CD4-positive, alpha-beta T cell treated with Interleukin-6 at 100 ng/mL for 8 hours (primary cell): ENCODE measurements around the gene DNASE1L1.

Experiments
- DNase-seq: peaks from one replicate; pipeline ENCODE4 v3.0.0-alpha.2; 2020; ENCODE audit warnings: mixed read lengths, low spot score

The DNASE1L1 gene

GRCh38 chrX:154382483-154383069, 26.5 kb downstream of the DNASE1L1 start:
- no peak for DNase-seq

GRCh38 chrX:154381271-154381670, 27.8 kb downstream of the DNASE1L1 start:
- no peak for DNase-seq

- DNase-seq, result no peak
Measured at GRCh38 chrX:154380787-154381186, 28.3 kb downstream of the DNASE1L1 start.

GRCh38 chrX:154380153-154380552, 28.9 kb downstream of the DNASE1L1 start:
- no peak for DNase-seq

- DNase-seq, result no peak
Measured at GRCh38 chrX:154379569-154379951, 29.5 kb downstream of the DNASE1L1 start.

GRCh38 chrX:154378799-154379568, 30.1 kb downstream of the DNASE1L1 start, which contains the start of gene EMD:
Gene EMD, plus strand, starts transcription at chrX:154379295. Its CDS starts 190 bp downstream, at chrX:154379485.
- peak; percentile 98 for DNase-seq

- DNase-seq, result no peak
Measured at GRCh38 chrX:154378059-154378798, 30.8 kb downstream of the DNASE1L1 start.

- DNase-seq, result no peak
Measured at GRCh38 chrX:154376774-154377173, 32.3 kb downstream of the DNASE1L1 start.

- no peak for DNase-seq
Measured at GRCh38 chrX:154375156-154375504, 33.9 kb downstream of the DNASE1L1 start.

- no peak for DNase-seq
Measured at GRCh38 chrX:154374313-154375155, 34.5 kb downstream of the DNASE1L1 start, which contains the start of gene FLNA. Gene FLNA, minus strand, starts transcription at chrX:154374634. Its CDS starts 3,389 bp downstream, at chrX:154371245.

GRCh38 chrX:154373340-154374306, 35.4 kb downstream of the DNASE1L1 start:
- DNase-seq, result no peak

- no peak for DNase-seq
Measured at GRCh38 chrX:154372612-154373022, 36.4 kb downstream of the DNASE1L1 start.

- DNase-seq, result no peak
Measured at GRCh38 chrX:154371789-154372300, 37.2 kb downstream of the DNASE1L1 start.

GRCh38 chrX:154371017-154371788, 37.9 kb downstream of the DNASE1L1 start:
- DNase-seq, result peak; percentile 93

- DNase-seq, result no peak
Measured at GRCh38 chrX:154370300-154371016, 38.6 kb downstream of the DNASE1L1 start.

GRCh38 chrX:154369449-154370299, 39.4 kb downstream of the DNASE1L1 start:
- DNase-seq, result peak; percentile 64

- peak; percentile 94 for DNase-seq
Measured at GRCh38 chrX:154368630-154369448, 40.2 kb downstream of the DNASE1L1 start.
